H9 (cell line): ENCODE data around the gene F5. TPM values are rescaled to one million over a fixed set of nuclear protein-coding genes. Genes with fewer than 3 reads are reported as not detected.

Experiments
- DNase-seq: peaks from one replicate; pipeline ENCODE4 v3.0.0-alpha.2; 2017
- H2AFZ ChIP-seq: one replicate; pipeline ENCODE4 v1.6.1; 2013; ENCODE audit warnings: mild to moderate bottlenecking, low read length, control low read depth, moderate library complexity
- H2AK5ac ChIP-seq: 2 replicates; pipeline ENCODE4 v1.6.1; 2013; ENCODE audit warnings: low read length, control low read depth, mixed read lengths; ENCODE audit not compliant: insufficient read length
- H2BK120ac ChIP-seq: one replicate; pipeline ENCODE4 v1.6.1; 2013; ENCODE audit warnings: low read depth, mild to moderate bottlenecking, low read length, control low read depth, inconsistent platforms; ENCODE audit not compliant: poor library complexity, severe bottlenecking
- H2BK12ac ChIP-seq: 2 replicates; pipeline ENCODE4 v1.6.1; 2013; ENCODE audit warnings: low read length, control low read depth, mixed read lengths, low read depth; ENCODE audit not compliant: insufficient read length
- H2BK15ac ChIP-seq: 2 replicates; pipeline ENCODE4 v1.6.1; 2013; ENCODE audit warnings: low read depth, low read length, control low read depth
- H2BK20ac ChIP-seq: one replicate; pipeline ENCODE4 v1.6.1; 2013; ENCODE audit warnings: low read depth, mild to moderate bottlenecking, low read length, control low read depth, inconsistent platforms; ENCODE audit not compliant: poor library complexity, severe bottlenecking
- H2BK5ac ChIP-seq: 2 replicates; pipeline ENCODE4 v1.6.1; 2013; ENCODE audit warnings: low read length, control low read depth, mixed read lengths; ENCODE audit not compliant: insufficient read length
- H3K14ac ChIP-seq: 2 replicates; pipeline ENCODE4 v1.6.1; 2013; ENCODE audit warnings: low read length, control low read depth; ENCODE audit not compliant: insufficient read depth
- H3K18ac ChIP-seq: 2 replicates; pipeline ENCODE4 v1.6.1; 2013; ENCODE audit warnings: low read depth, mild to moderate bottlenecking, mixed read lengths, low read length, control low read depth; ENCODE audit not compliant: insufficient read length
- H3K23ac ChIP-seq: 2 replicates; pipeline ENCODE4 v1.6.1; 2013; ENCODE audit warnings: low read length, control low read depth, mixed read lengths, low read depth; ENCODE audit not compliant: insufficient read length
- H3K23me2 ChIP-seq: 2 replicates; pipeline ENCODE4 v1.6.1; 2013; ENCODE audit warnings: low read depth, mild to moderate bottlenecking, mixed read lengths, low read length, control low read depth; ENCODE audit not compliant: insufficient read length, poor library complexity, severe bottlenecking
- H3K27ac ChIP-seq: 2 replicates; pipeline ENCODE4 v1.5.1; 2013; ENCODE audit warnings: low read length, control low read depth, mixed read lengths, low read depth; ENCODE audit not compliant: insufficient read length
- H3K27me3 ChIP-seq: 2 replicates; pipeline ENCODE4 v1.6.1; 2013; ENCODE audit warnings: low read length, control low read depth, inconsistent platforms; ENCODE audit not compliant: insufficient read depth
- H3K4ac ChIP-seq: 2 replicates; pipeline ENCODE4 v1.6.1; 2013; ENCODE audit warnings: low read depth, mild to moderate bottlenecking, control low read depth, inconsistent platforms, low read length, moderate library complexity
- H3K4me1 ChIP-seq: 2 replicates; pipeline ENCODE4 v1.6.1; 2013; ENCODE audit warnings: low read length, control low read depth, inconsistent platforms; ENCODE audit not compliant: insufficient read depth
- H3K4me2 ChIP-seq: 2 replicates; pipeline ENCODE4 v1.6.1; 2013; ENCODE audit warnings: low read length, control low read depth, mixed read lengths; ENCODE audit not compliant: insufficient read length, insufficient read depth
- H3K56ac ChIP-seq: 2 replicates; pipeline ENCODE4 v1.6.1; 2013; ENCODE audit warnings: low read depth, mild to moderate bottlenecking, mixed read lengths, low read length, control low read depth; ENCODE audit not compliant: insufficient read length
- H3K79me1 ChIP-seq: 2 replicates; pipeline ENCODE4 v1.6.1; 2013; ENCODE audit warnings: low read depth, mild to moderate bottlenecking, moderate library complexity, low read length, control low read depth, inconsistent platforms; ENCODE audit not compliant: insufficient read depth, poor library complexity, severe bottlenecking
- H3K79me2 ChIP-seq: 2 replicates; pipeline ENCODE4 v1.6.1; 2013; ENCODE audit warnings: low read length, control low read depth, inconsistent platforms; ENCODE audit not compliant: insufficient read depth
- H3K9ac ChIP-seq: 2 replicates; pipeline ENCODE4 v1.6.1; 2013; ENCODE audit warnings: low read length, control low read depth, mixed read lengths; ENCODE audit not compliant: insufficient read length; ENCODE audit errors: extremely low read depth
- H3K9me3 ChIP-seq: one replicate; pipeline ENCODE4 v1.6.1; 2013; ENCODE audit warnings: low read depth, low read length, inconsistent platforms; ENCODE audit not compliant: control insufficient read depth
- H3T11ph ChIP-seq: one replicate; pipeline ENCODE4 v1.6.1; 2013; ENCODE audit warnings: mild to moderate bottlenecking, low read length, control low read depth, inconsistent platforms
- H4K20me1 ChIP-seq: one replicate; pipeline ENCODE4 v1.6.1; 2013; ENCODE audit not compliant: control insufficient read depth, insufficient read length, insufficient read depth
- H4K5ac ChIP-seq: 2 replicates; pipeline ENCODE4 v1.6.1; 2013; ENCODE audit warnings: low read depth, mild to moderate bottlenecking, mixed read lengths, low read length, control low read depth; ENCODE audit not compliant: insufficient read length
- H4K8ac ChIP-seq: replicated peaks from 2 replicates; pipeline ENCODE4 v1.6.1; 2013; ENCODE audit warnings: low read length, control low read depth, mixed read lengths, low read depth; ENCODE audit not compliant: insufficient read length
- H4K91ac ChIP-seq: 2 replicates; pipeline ENCODE4 v1.6.1; 2013; ENCODE audit warnings: low read depth, mild to moderate bottlenecking, moderate library complexity, mixed read lengths, low read length, control low read depth; ENCODE audit not compliant: insufficient read length
- H3K27ac Mint-ChIP-seq, 3 experiments: 2 replicates in 2 of 3; 3 replicates in 1 of 3; pipeline ENCODE4 v1.8.0; 2020 to 2021; ENCODE audit warnings: mixed read lengths in 3 of 3, mild to moderate bottlenecking in 1 of 3, moderate library complexity in 1 of 3
- H3K27me3 Mint-ChIP-seq: 2 replicates; pipeline ENCODE4 v1.8.0; 2021; ENCODE audit warnings: low read depth, mild to moderate bottlenecking, moderate library complexity, mixed read lengths
- H3K36me3 Mint-ChIP-seq, 3 experiments: 2 replicates in 2 of 3; 3 replicates in 1 of 3; pipeline ENCODE4 v1.8.0; 2020 to 2021; ENCODE audit warnings: low read depth in 3 of 3, mixed read lengths in 3 of 3; ENCODE audit not compliant: insufficient read depth in 1 of 3
- H3K4me1 Mint-ChIP-seq, 2 experiments: 2 replicates each; pipeline ENCODE4 v1.8.0; 2020; ENCODE audit warnings: mixed read lengths in 2 of 2
- H3K4me3 Mint-ChIP-seq, 2 experiments: 2 replicates in 1 of 2; 3 replicates in 1 of 2; pipeline ENCODE4 v1.8.0; 2020 to 2021; ENCODE audit warnings: mild to moderate bottlenecking in 2 of 2, mixed read lengths in 2 of 2, moderate library complexity in 1 of 2
- H3K9me3 Mint-ChIP-seq, 2 experiments: 2 replicates in 1 of 2; 3 replicates in 1 of 2; pipeline ENCODE4 v1.8.0; 2020; ENCODE audit warnings: mild to moderate bottlenecking in 2 of 2, mixed read lengths in 2 of 2, moderate library complexity in 1 of 2
- total RNA-seq: library from RNA; stranded (reverse); gene quantifications from 2 replicates; pipeline ENCODE4 v1.2.1, GENCODE V29; 2021
- TF ChIP-seq, protein P1 (sequence below): fragments of 200-600 bp; sonication (generic); conservative IDR thresholded peaks from 3 replicates; pipeline ENCODE4 v1.8.0; 2021; ENCODE audit warnings: antibody characterized with exemption, mild to moderate bottlenecking

The F5 gene
- total RNA-seq, 1 experiment from 2014 or later = 0.04 TPM

- H3K4me3 Mint-ChIP-seq = no peak overlapping the region
- H3K14ac ChIP-seq = no peak overlapping the region
- no peak overlapping the region for H2BK20ac ChIP-seq
- H3K27me3 Mint-ChIP-seq = no peaks in the 10 kb centered on the region; the same call in 1 of the 2 replicates
- no peaks in the 10 kb centered on the region for H3K23me2 ChIP-seq
- DNase-seq = no peak
- H3K79me2 ChIP-seq = no peaks in the 10 kb centered on the region
- no peak overlapping the region for H3K23ac ChIP-seq
- no peak overlapping the region for H2BK5ac ChIP-seq
- no peak overlapping the region for H3K4ac ChIP-seq
- H4K20me1 ChIP-seq = no peaks in the 10 kb centered on the region
- no peak overlapping the region for H3K56ac ChIP-seq
- no peak overlapping the region for H3K18ac ChIP-seq
- H3T11ph ChIP-seq = no peak overlapping the region
- no peak overlapping the region for H2AFZ ChIP-seq
- H3K27ac Mint-ChIP-seq = no peak overlapping the region
- no peak overlapping the region for H2BK15ac ChIP-seq
- H3K4me2 ChIP-seq = no peak overlapping the region
- H3K4me1 Mint-ChIP-seq = no peaks in the 10 kb centered on the region
- no peaks in the 10 kb centered on the region for H3K9me3 ChIP-seq
- peaks cover 2 to 12% of the 10 kb centered on the region in 2 experiments; a peak in 3 of 5 replicates for H3K9me3 Mint-ChIP-seq
- H3K27me3 ChIP-seq = no peaks in the 10 kb centered on the region
- no peak overlapping the region for H2BK12ac ChIP-seq
- no peak overlapping the region for H3K9ac ChIP-seq
- H2AK5ac ChIP-seq = no peak overlapping the region
- no peaks in the 10 kb centered on the region; a peak in 1 of 7 replicates for H3K36me3 Mint-ChIP-seq
- H2BK120ac ChIP-seq = no peak overlapping the region
- H4K91ac ChIP-seq = no peak overlapping the region
- H3K27ac ChIP-seq = no peak overlapping the region
- no peak overlapping the region for H4K8ac ChIP-seq
- TF ChIP-seq, protein P1, sequence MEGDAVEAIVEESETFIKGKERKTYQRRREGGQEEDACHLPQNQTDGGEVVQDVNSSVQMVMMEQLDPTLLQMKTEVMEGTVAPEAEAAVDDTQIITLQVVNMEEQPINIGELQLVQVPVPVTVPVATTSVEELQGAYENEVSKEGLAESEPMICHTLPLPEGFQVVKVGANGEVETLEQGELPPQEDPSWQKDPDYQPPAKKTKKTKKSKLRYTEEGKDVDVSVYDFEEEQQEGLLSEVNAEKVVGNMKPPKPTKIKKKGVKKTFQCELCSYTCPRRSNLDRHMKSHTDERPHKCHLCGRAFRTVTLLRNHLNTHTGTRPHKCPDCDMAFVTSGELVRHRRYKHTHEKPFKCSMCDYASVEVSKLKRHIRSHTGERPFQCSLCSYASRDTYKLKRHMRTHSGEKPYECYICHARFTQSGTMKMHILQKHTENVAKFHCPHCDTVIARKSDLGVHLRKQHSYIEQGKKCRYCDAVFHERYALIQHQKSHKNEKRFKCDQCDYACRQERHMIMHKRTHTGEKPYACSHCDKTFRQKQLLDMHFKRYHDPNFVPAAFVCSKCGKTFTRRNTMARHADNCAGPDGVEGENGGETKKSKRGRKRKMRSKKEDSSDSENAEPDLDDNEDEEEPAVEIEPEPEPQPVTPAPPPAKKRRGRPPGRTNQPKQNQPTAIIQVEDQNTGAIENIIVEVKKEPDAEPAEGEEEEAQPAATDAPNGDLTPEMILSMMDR = no peak
- no peak overlapping the region for H4K5ac ChIP-seq
- no peaks in the 10 kb centered on the region for H3K79me1 ChIP-seq
- no peaks in the 10 kb centered on the region for H3K4me1 ChIP-seq
Observed at GRCh38 chr1:169499807-169500206, 86.5 kb downstream of the F5 start.
